Stimulated activated CD4-positive, alpha-beta T cell treated with anti-CD3 and anti-CD28 coated beads, Interleukin-4, amount 100 ng/mL, for 4 hours (primary cell): ENCODE data around the gene FCGBP.
"Not testable (repeated sequence)": the region's sequence is repeated elsewhere in the genome, so short reads cannot be mapped to it uniquely, and the experiment has no call there.

ENCODE experiments used
- DNase-seq, 2 experiments: peaks; one replicate each; pipeline ENCODE4 v3.0.0-alpha.2; 2020

Gene FCGBP

GRCh38 chr19:39934584-39935363 lies at the start of gene FCGBP:
TSS of gene FCGBP (minus strand) at chr19:39934634.
- DNase-seq = no peak

GRCh38 chr19:39983695-39984300 lies 49.4 kb upstream of the FCGBP start:
- DNase-seq = no peak

- no peak for DNase-seq
These were observed 48.4 kb upstream of the FCGBP start for GRCh38 chr19:39982883-39983282.

GRCh38 chr19:39974377-39975155 lies 40.1 kb upstream of the FCGBP start:
- DNase-seq = no peak

GRCh38 chr19:39971380-39972035 lies 37.1 kb upstream of the FCGBP start:
- DNase-seq = no peak

- DNase-seq = peak; percentile 95 to 98
These were observed 36.4 kb upstream of the FCGBP start, which contains the start of gene PSMC4 for GRCh38 chr19:39970675-39971379. TSS of gene PSMC4 (plus strand) at chr19:39971165. CDS start at chr19:39971203, 38 bp downstream.

- DNase-seq = no peak
These were observed 35.9 kb upstream of the FCGBP start for GRCh38 chr19:39970425-39970674.

- DNase-seq = no peak
These were observed 35.4 kb upstream of the FCGBP start for GRCh38 chr19:39969681-39970424.

- no peak for DNase-seq
These were observed 34.8 kb upstream of the FCGBP start for GRCh38 chr19:39969266-39969665.

- DNase-seq = no peak
These were observed 34.4 kb upstream of the FCGBP start for GRCh38 chr19:39968789-39969188.

GRCh38 chr19:39967561-39967960 lies 33.1 kb upstream of the FCGBP start:
- DNase-seq = no peak

- DNase-seq = no peak
These were observed 32.2 kb upstream of the FCGBP start for GRCh38 chr19:39966617-39967016.

- DNase-seq = no peak
These were observed 29.5 kb upstream of the FCGBP start for GRCh38 chr19:39963898-39964297.

- DNase-seq = not testable (repeated sequence)
These were observed 25.0 kb upstream of the FCGBP start for GRCh38 chr19:39959407-39959806.

GRCh38 chr19:39958942-39959341 lies 24.5 kb upstream of the FCGBP start:
- not testable (repeated sequence) for DNase-seq

- not testable (repeated sequence) for DNase-seq
These were observed 23.5 kb upstream of the FCGBP start for GRCh38 chr19:39957886-39958285.

- DNase-seq = no peak
These were observed 19.5 kb upstream of the FCGBP start for GRCh38 chr19:39953915-39954314.

GRCh38 chr19:39951686-39952085 lies 17.3 kb upstream of the FCGBP start:
- DNase-seq = no peak

- DNase-seq = no peak
These were observed 16.7 kb upstream of the FCGBP start for GRCh38 chr19:39951065-39951650.

- DNase-seq = no peak
These were observed 14.8 kb upstream of the FCGBP start for GRCh38 chr19:39949026-39949747.

GRCh38 chr19:39946532-39946931 lies 12.1 kb upstream of the FCGBP start:
- no peak for DNase-seq
